Esophagus muscularis mucosa (tissue), 2 donors: ENCODE measurements around the gene RTP5.
"Not testable (repeated sequence)": the region's sequence is repeated elsewhere in the genome, so short reads cannot be mapped to it uniquely, and the experiment has no call there.

Experiments
- POLR2A ChIP-seq: fragments of 450-650 bp; IDR thresholded peaks from one replicate; pipeline ENCODE4 v1.6.1; 2017; ENCODE audit warnings: antibody characterized with exemption, moderate library complexity, mild to moderate bottlenecking, low read depth
- POLR2AphosphoS5 ChIP-seq, 2 donors: sonication (generic); formaldehyde crosslinking; IDR thresholded peaks; one replicate each; pipeline ENCODE4 v1.6.1; 2017; ENCODE audit warnings: antibody characterized with exemption in 2 of 2

- TF ChIP-seq POLR2A; POLR2AphosphoS5 (IDR thresholded peaks at IDR 0.05): not testable (repeated sequence)
These were observed 6.4 kb downstream of the RTP5 start for GRCh38 chr2:241875754-241876527.
